ENCODE data around the gene LGALS7. TPM values are rescaled to one million over a fixed set of nuclear protein-coding genes. Genes with fewer than 3 reads are reported as not detected.

Gene LGALS7
- total and polyA plus RNA-seq, 2 of the 8 experiments (the other 6 are each of a cell fraction or from before 2014, with no cell fraction given) = 0.32 TPM; not detected in 1

- no peak for TF ChIP-seq TBP (IDR thresholded peaks at IDR 0.05; ENCODE audit: low read depth, low read length)
- TF ChIP-seq TCF12 (IDR thresholded peaks at IDR 0.05; ENCODE audit: low read depth, low read length) = no peak
- no peak for TF ChIP-seq ZNF274 (IDR thresholded peaks at IDR 0.05; ENCODE audit: borderline replicate concordance, extremely low read depth, low read length)
- no peak for TF ChIP-seq JUN (IDR thresholded peaks at IDR 0.05; ENCODE audit: low read depth, low read length)
- TF ChIP-seq SP1 (IDR thresholded peaks at IDR 0.05; ENCODE audit: low read depth, low read length) = no peak
- no peak for TF ChIP-seq USF2 (IDR thresholded peaks at IDR 0.05; ENCODE audit: low read length)
- TF ChIP-seq CHD1 (IDR thresholded peaks at IDR 0.05; ENCODE audit: low read depth, low read length) = no peak
- TF ChIP-seq TAF7 (optimal IDR thresholded peaks at IDR 0.05; ENCODE audit: borderline replicate concordance, low read depth, low read length) = no peak
- no peak for TF ChIP-seq KDM4A (IDR thresholded peaks at IDR 0.05; ENCODE audit: low read depth, low read length, severe bottlenecking)
- no peak for TF ChIP-seq RAD21 (IDR thresholded peaks at IDR 0.05 in 1 of 2, conservative IDR thresholded peaks at IDR 0.05 in 1 of 2; ENCODE audit: low read depth in 2 of 2, low read length in 2 of 2)
- no peak for TF ChIP-seq CEBPB (IDR thresholded peaks at IDR 0.05; ENCODE audit: low read depth, low read length)
- no peak for TF ChIP-seq RFX5 (IDR thresholded peaks at IDR 0.05; ENCODE audit: borderline replicate concordance, low read depth, low read length)
- Histone ChIP-seq H4K8ac (ENCODE audit: extremely low read depth, insufficient read depth, low read length) (no peak overlapping the region), H3K9me3 (ENCODE audit: insufficient read depth in 2 of 2, low read depth in 1 of 2, low read length in 1 of 2) (no peaks in the 10 kb centered on the region), H3K4ac (replicated peaks; ENCODE audit: insufficient read length, low read depth, low read length) (no peak overlapping the region), H3K56ac (replicated peaks; ENCODE audit: insufficient read length, low read depth, low read length) (no peak overlapping the region), H4K91ac (replicated peaks; ENCODE audit: insufficient read length, low read length) (no peak overlapping the region), H2BK5ac (ENCODE audit: low read depth, low read length) (no peak overlapping the region), H3K14ac (ENCODE audit: insufficient read length) (no peak overlapping the region), H4K20me1 (replicated peaks in 1 of 2; ENCODE audit: control insufficient read depth in 1 of 2, insufficient read depth in 2 of 2, low read length in 2 of 2) (no peaks in the 10 kb centered on the region), H3K36me3 (ENCODE audit: control insufficient read depth in 2 of 4, insufficient read depth in 4 of 4, low read length in 3 of 4) (no peaks in the 10 kb centered on the region), H3K9ac (replicated peaks in 1 of 4; ENCODE audit: extremely low read depth in 1 of 4, low read depth in 3 of 4, low read length in 3 of 4) (no peak overlapping the region), H2BK12ac (ENCODE audit: low read depth, low read length) (no peak overlapping the region), H2BK15ac (ENCODE audit: low read length) (no peak overlapping the region), H3K79me1 (ENCODE audit: low read depth, low read length) (no peaks in the 10 kb centered on the region), H2BK120ac (replicated peaks; ENCODE audit: low read depth, low read length) (no peak overlapping the region), H2AFZ (ENCODE audit: low read length) (no peak overlapping the region), H3K27me3 (replicated peaks in 1 of 4; ENCODE audit: control insufficient read depth in 3 of 4, extremely low read depth in 1 of 4, insufficient read depth in 3 of 4, low read length in 3 of 4) (no peaks in the 10 kb centered on the region), H3K23ac (ENCODE audit: insufficient read length) (no peak overlapping the region), H3K4me2 (ENCODE audit: insufficient read depth in 1 of 2, low read depth in 2 of 2, low read length in 2 of 2) (no peak overlapping the region), H2AK5ac (ENCODE audit: low read depth, low read length) (no peak overlapping the region), H3K4me1 (replicated peaks in 1 of 4; ENCODE audit: control insufficient read depth in 3 of 4, insufficient read depth in 4 of 4, low read length in 3 of 4) (no peaks in the 10 kb centered on the region), H3K4me3 (ENCODE audit: extremely low read depth in 1 of 4, insufficient read depth in 2 of 4, low read depth in 3 of 4, low read length in 4 of 4) (no peak overlapping the region), H3K23me2 (ENCODE audit: low read depth, low read length) (no peaks in the 10 kb centered on the region), H3K79me2 (ENCODE audit: control insufficient read depth in 1 of 2, insufficient read depth in 2 of 2, low read length in 2 of 2) (no peaks in the 10 kb centered on the region), H3K27ac (ENCODE audit: low read depth, low read length) (no peak overlapping the region), H2BK20ac (ENCODE audit: low read length) (no peak overlapping the region), H3K18ac (ENCODE audit: extremely low read depth, low read length) (no peak overlapping the region), H4K5ac (ENCODE audit: insufficient read length, low read depth, low read length) (no peak overlapping the region)
- POLR2A ChIA-PET (ENCODE audit: partially characterized antibody) = interaction anchor here (1.5 kb wide), 1 partner anchor 10 kb away, joined by 7 read pairs; no protein-coding TSS in a partner anchor
- CTCF ChIA-PET (ENCODE audit: partially characterized antibody) = no interaction called here
- WGBS, 2 experiments (ENCODE audit: extremely low coverage in 1 of 2, insufficient coverage in 1 of 2, insufficient read length in 1 of 2, insufficient replicate concordance in 2 of 2, low coverage in 1 of 2, low lambda C conversion rate in 2 of 2, missing lambda C conversion rate in 1 of 2) = 93% methylated on average over 10 of the region's 10 CpGs; no CpG with 5 or more reads in 1 of the 2 experiments
- FAIRE-seq (no peak), DNase-seq (ENCODE audit: low read depth in 1 of 2, low spot score in 2 of 2) (no peak)
Observed at GRCh38 chr19:38766276-38767047, 6.9 kb downstream of the LGALS7 start.

All from H1 (cell line).